Hematopoietic multipotent progenitor cell treated with erythropoietin and hydrocortisone succinate and interleukin-3 and kit ligand, for 8 days (in vitro differentiated cells): ENCODE measurements around the gene CRY1.
A peak's percentile ranks its signal among the peaks of the same experiment; 100 is the strongest.

Experiments used
- DNase-seq: peaks from one replicate; pipeline ENCODE4 v3.0.0-alpha.2; 2015

CRY1 gene

GRCh38 chr12:107093417-107094182 lies at the start of gene CRY1:
CRY1 (minus strand) TSS chr12:107093549; CDS start chr12:107092961, 588 bp downstream.
- peak; percentile 94 for DNase-seq

- no peak for DNase-seq
These were observed 46.4 kb upstream of the CRY1 start for GRCh38 chr12:107139787-107140186.

- DNase-seq: no peak
These were observed 45.6 kb upstream of the CRY1 start for GRCh38 chr12:107138990-107139389.

GRCh38 chr12:107135177-107135576 lies 41.8 kb upstream of the CRY1 start:
- no peak for DNase-seq

GRCh38 chr12:107134558-107134957 lies 41.2 kb upstream of the CRY1 start:
- peak; percentile 62 for DNase-seq

- no peak for DNase-seq
These were observed 40.1 kb upstream of the CRY1 start for GRCh38 chr12:107133462-107133861.

- peak; percentile 55 for DNase-seq
These were observed 38.7 kb upstream of the CRY1 start for GRCh38 chr12:107131832-107132616.

GRCh38 chr12:107130830-107131611 lies 37.7 kb upstream of the CRY1 start:
- no peak for DNase-seq

GRCh38 chr12:107129315-107129930 lies 36.1 kb upstream of the CRY1 start:
- DNase-seq: no peak

- DNase-seq: no peak
These were observed 34.4 kb upstream of the CRY1 start for GRCh38 chr12:107127482-107128430.

- peak; percentile 2 for DNase-seq
These were observed 33.6 kb upstream of the CRY1 start for GRCh38 chr12:107126796-107127481.

- no peak for DNase-seq
These were observed 32.5 kb upstream of the CRY1 start for GRCh38 chr12:107125833-107126232.

GRCh38 chr12:107122452-107122958 lies 29.2 kb upstream of the CRY1 start:
- DNase-seq: no peak

GRCh38 chr12:107119091-107119490 lies 25.7 kb upstream of the CRY1 start:
- DNase-seq: no peak

- no peak for DNase-seq
These were observed 25.3 kb upstream of the CRY1 start for GRCh38 chr12:107118624-107119023.

- DNase-seq: no peak
These were observed 21.8 kb upstream of the CRY1 start for GRCh38 chr12:107115119-107115518.

- DNase-seq: no peak
These were observed 18.0 kb upstream of the CRY1 start for GRCh38 chr12:107111314-107111713.

- peak; percentile 12 for DNase-seq
These were observed 16.7 kb upstream of the CRY1 start for GRCh38 chr12:107109726-107110719.

GRCh38 chr12:107108995-107109508 lies 15.7 kb upstream of the CRY1 start:
- no peak for DNase-seq
